HG03469 (cell line): ENCODE data around the gene COX7A2L.
"Not testable (repeated sequence)": the region's sequence is repeated elsewhere in the genome, so short reads cannot be mapped to it uniquely, and the experiment has no call there.

Experiments used
- ATAC-seq: cut with Tn5 transposase; IDR thresholded peaks from one replicate; pipeline ENCODE4 v1.9.1; 2021; ENCODE audit warnings: mild to moderate bottlenecking, moderate library complexity, moderate number of reproducible peaks; ENCODE audit not compliant: unreplicated experiment

The COX7A2L gene, protein sequence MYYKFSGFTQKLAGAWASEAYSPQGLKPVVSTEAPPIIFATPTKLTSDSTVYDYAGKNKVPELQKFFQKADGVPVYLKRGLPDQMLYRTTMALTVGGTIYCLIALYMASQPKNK

DNA sequence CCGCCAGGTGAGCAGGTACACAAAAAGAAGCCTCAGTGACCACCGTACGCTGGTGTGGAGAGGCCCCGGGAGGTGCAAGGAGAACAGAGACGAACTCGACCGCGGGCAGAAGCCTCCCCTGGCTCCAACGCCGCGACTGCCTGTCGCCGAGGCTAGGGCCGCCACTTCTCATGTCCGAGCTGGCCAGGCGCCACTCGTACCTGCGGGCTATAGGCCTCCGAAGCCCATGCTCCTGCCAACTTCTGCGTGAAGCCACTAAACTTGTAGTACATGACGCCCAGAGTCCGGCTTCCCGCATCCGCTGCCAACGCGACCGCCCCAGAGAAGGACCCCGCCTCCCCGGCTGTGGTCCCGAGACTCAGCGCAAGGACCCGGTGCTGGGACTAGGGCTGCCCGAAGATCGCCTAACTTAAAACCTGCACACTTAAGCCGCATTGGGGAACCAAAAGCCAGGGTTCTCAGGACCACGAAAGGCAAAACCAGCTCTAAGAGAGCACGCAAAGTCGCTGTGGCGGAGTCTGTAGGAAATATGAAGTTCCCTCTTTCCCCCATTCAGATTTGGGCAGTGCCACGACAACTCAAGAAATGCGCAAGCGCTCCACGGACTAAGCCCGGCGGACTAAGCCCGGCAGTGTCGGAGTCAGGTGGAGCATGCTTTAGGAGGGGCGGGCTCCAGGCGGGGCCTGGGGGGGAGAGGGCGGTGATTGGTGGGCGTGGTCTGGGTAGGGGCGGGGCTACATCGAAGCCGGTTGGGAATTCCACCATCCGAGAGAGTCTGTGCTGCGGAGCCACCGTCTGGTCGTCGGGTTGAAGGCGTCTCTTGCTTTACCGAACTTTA is at the start of gene COX7A2L:
Gene COX7A2L (minus strand): TSS at position 328 of the 838 bp plus-strand sequence. CDS start 56 bp downstream, at position 272.
- peak; percentile 77 for ATAC-seq

DNA sequence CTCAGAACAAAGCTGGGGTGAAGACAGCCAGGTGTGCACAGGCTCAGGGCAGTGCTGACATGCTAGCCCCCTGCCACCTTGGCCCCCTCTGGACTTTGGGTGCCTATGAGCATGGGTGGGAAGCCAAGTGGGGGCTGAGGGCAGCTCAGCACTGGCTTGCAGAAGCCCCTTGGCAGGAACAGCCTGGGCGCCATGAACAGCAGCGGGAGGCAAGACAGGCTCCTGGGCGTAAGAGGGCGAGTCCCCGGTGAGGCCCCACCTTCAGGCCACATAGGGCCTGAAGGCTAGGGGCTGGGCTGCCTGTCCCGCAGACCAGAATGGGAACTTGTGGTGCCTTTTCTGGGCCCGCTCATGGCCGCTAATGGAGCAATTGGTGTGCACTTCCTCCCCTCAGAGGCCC is 47.0 kb upstream of the COX7A2L start:
- ATAC-seq, result no peak

DNA sequence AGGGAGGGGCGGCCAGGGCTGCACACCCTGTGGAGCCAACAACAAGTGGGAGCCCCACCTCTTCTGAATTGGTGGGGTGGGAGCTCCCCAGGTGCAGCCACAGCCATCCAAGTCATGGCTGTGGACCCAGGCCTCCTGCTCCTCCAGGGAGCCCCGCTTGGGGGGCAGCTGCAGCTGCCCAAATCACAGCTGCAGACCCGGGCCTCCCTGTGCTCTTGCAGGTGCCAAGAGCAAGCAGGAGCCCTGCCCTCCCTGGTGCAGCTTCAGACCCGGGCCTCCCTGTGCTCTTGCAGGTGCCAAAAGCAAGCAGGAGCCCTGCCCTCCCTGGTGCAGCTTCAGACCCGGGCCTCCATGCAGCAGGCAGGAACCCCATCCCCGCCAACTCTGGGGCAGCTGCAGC is 46.5 kb upstream of the COX7A2L start:
- ATAC-seq, result no peak

DNA sequence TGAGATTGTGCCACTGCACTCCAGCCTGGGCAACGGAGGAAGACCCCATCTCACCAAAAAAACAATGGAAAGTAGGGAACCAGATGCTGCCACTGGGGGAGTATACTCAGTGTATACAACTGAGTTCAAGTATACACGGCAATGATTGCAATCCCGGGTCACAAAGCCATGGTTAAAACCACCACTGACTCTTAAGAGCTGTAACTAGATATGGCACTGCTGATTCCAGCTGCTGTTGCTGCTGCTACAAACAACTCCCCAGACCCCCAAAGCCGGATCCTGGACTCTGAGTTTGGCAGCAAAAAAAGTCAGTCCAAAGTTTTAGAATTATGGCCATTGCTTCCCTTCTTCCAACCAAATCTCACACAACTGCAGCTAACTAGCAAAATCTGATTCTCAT is 43.7 kb upstream of the COX7A2L start:
- ATAC-seq, result no peak

DNA sequence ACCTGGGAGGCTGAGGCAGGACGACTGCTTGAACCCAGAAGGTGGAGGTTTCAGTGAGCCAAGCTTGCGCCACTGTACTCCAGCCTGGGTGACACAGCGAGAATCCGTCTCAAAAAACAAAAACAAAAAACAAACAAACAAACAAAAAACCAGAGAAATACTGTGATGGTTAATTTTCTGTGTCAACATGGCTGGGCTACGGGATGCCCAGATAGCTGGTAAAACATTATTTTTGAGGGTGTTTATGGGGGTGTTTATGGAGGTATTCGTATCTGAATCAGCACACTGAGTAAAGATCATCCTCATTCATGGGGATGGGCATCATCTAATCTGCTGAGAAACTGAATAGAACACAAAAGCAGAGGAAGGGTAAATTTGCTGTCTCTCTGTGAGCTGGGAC is 40.8 kb upstream of the COX7A2L start:
- no peak for ATAC-seq

DNA sequence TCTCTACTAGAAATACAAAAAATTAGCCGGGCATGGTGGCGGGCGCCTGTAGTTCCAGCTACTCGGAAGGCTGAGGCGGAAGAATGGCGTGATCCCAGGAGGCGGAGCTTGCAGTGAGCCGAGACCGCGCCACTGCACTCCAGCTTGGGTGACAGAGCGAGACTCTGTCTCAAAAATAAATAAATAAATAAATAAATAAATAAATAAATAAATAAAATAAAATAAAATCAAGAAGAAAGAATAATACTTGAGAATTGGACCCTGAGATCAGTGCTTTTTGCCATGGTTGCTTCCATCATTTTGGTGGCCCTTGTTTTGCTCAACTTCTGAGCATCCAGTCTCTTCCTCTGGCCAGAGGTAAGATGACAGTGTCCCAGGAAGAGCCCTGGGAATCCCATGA is 37.0 kb upstream of the COX7A2L start:
- not testable (repeated sequence) for ATAC-seq

DNA sequence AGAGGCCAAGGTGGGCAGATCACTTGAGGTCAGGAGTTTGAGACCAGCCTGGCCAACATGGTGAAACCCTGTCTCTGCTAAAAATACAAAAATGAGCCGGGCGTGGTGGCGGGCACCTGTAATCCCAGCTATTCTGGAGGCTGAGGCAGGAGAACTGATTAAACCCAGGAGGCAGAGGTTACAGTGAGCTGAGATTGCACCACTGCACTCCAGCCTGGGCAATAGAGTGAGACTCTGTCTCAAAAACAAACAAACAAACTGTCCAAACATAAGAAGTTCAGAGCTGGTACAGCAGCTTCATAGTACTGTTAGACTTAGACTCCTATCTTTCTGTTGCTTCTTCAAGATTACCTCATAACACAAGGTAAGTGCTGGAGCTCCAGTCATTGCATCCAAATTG is 32.3 kb upstream of the COX7A2L start:
- not testable (repeated sequence) for ATAC-seq

DNA sequence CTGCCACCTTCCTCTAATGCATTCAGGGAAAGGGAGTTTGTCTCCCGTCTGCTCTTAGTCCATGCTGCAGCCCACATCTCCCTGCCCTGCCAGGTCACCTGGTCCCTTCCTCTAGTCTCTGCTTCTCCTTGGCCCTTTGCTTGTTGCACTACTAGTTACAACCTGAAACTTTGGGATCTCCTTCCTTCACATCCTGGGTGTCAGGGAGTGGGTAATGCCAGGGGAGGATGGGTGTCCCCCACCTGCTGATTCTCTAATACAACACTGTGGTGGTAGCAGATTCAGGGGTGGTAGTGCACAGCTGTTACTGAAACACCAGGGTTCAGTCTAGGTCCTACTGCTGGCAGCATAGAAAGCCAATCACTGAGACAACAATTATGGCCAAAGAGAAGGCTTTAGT is 31.2 kb upstream of the COX7A2L start:
- no peak for ATAC-seq

DNA sequence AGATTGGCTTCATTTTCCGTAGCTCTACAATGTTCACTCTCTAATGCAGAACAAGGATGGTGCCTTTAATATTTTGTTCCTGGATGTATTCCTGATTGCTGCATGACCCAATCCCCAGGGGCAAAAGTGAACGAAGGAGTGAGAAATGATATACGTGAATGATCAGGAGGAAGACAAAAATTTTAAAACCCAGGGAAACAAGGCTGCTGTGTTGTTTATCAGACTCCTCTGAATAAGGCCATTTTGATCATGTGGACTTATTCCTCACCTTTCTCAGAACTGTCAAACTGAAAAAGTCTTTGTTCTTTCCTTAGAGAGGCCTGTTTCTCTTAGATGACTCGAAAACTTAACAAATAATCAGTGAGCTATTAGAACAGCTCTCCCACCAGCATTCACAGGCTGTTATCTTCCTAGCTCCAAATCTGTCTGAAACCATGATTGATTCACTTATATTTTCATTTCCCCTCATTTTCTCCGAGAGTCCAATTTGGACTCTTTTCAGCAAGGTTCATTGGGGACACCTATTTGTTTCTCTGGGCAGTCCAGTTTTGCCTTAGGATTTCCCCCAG is 29.5 kb upstream of the COX7A2L start:
- ATAC-seq, result no peak

DNA sequence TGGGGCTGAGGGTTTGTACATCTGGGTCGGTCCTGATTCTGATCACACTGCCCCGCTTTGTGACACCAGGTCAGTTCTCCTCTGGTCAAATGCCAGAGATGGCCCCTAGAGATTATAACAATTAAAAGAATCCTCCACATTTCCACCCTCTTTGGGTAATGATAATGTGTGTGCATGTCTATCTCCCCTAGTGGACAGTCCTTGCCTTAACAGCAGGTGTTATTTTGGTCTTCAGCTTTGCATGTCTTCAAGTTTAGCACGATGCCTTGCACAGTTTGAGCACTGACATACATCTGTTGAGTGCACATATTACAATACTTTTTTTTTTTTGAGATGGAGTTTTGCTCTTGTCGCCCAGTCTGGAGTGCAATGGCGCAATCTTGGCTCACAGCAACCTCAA is 25.7 kb upstream of the COX7A2L start:
- ATAC-seq, result no peak

DNA sequence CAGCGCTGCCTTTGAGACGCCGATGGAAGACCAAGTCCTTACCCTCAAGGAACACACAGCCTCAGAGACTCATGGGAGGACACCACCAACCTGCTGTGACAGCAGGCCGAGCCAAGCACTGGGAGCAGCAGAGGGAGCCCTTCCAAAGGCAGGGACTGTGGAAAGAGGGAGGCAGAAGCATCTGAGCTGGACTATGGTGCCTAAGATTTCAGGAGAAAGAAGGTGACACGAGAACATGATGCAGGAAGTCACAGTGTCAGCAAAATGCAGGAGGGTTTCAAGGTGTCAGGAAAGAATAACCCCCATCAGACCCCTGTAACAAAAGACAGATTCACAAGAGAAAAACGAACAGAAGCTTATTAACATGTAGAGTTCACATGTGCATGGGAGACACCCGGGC is 24.2 kb upstream of the COX7A2L start:
- no peak for ATAC-seq

DNA sequence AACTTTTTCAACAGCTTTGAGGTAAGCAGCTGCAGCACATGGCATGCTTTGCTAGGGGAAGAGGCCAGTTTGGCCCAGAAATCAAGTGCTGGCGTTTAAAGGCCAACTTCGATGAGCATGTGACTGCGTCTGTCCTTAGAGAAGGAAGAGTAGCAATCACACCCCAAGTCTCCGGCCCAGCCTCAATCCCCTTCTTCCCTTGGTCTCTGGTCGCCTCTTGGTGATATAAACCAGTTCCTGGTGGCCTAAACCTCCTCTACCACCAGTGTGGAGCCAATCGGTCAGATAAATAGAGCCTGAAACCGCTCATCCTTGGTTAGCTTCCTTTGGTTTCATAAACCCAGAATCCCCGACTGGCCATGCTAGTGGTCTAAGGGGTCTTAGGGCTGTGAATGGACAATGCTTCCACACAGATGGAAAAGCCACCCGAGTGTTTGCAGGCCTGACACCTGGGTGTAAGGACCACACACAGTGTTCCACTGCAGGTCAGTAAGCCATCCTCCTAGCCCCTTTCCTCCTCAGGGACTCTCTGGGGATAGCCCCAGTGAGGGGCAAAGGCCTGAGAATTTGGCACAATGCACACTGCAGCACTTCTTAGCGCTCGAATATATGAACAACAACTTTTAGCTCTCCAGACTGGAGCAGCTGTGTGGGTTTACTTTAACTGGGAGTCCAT is 23.0 kb upstream of the COX7A2L start:
- ATAC-seq, result no peak

DNA sequence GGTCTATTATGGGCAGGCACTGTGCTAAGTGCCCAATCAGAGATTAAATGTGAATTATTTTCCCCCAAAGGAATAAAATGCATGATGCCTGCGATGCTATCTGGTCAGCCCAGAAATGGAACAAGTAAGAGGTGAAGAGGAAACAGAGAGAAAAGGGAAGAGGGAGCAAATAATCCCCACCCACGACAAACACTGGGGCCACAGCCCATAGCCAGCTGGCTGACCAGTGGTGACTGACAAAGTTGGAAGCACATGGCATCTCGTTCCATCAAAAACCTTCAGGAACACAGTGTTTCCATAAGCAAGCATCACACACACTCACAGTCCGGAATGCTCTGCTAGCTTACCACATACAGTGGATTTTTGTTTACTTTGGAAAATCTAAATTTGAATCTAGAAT is 21.1 kb upstream of the COX7A2L start:
- no peak for ATAC-seq

DNA sequence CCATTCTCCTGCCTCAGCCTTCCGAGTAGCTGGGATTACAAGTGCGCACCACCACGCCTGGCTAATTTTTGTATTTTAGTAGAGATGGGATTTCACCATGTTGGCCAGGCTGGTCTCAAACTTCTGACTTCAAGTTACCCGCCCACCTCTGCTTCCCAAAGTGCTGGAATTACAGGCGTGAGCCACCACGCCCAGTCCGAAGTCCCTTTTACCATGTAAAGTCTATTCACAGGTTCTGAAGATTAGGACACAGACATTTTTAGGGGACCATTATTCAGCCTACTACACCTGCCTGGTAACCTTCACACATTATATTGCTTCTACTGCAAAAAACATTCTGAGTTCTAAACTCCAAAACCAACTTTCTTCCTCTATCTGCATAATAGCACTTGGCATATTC is 19.0 kb upstream of the COX7A2L start:
- not testable (repeated sequence) for ATAC-seq

DNA sequence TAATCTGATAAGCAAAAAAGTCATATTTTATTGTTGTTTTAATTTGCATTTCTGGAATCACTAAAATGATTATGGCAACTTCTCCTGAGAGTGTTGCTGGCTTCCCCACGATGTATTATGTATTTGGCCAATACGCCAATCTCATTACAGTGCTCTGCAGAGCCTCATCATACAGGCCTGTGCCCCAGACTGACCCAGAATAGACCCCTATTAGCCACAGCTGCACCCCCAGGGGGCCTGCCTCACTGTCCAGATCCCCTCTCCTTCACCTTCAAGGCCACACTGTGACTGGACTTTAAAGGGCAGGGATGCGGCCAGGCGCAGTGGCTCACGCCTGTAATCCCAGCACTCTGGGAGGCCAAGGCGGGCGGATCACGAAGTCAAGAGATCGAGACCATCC is 17.4 kb upstream of the COX7A2L start:
- no peak for ATAC-seq

DNA sequence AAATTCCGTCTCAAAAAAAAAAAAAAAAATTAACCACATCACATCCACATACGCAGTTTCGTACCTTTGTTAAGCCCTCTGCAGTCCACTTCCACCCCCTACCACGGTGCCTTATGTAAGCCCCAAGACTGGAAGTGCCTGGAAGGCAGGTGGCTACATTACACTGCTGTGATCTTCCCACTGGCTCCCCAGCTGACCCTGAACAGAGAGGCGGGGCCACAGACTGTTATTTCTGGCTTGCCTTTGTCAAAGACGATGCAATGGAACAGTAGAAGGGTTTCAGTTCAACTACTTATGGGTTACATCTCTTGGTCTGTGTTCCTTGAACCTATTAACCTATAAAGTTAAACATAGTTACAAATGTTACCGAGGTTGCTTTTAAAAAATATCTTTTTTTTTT is 15.7 kb upstream of the COX7A2L start:
- no peak for ATAC-seq

DNA sequence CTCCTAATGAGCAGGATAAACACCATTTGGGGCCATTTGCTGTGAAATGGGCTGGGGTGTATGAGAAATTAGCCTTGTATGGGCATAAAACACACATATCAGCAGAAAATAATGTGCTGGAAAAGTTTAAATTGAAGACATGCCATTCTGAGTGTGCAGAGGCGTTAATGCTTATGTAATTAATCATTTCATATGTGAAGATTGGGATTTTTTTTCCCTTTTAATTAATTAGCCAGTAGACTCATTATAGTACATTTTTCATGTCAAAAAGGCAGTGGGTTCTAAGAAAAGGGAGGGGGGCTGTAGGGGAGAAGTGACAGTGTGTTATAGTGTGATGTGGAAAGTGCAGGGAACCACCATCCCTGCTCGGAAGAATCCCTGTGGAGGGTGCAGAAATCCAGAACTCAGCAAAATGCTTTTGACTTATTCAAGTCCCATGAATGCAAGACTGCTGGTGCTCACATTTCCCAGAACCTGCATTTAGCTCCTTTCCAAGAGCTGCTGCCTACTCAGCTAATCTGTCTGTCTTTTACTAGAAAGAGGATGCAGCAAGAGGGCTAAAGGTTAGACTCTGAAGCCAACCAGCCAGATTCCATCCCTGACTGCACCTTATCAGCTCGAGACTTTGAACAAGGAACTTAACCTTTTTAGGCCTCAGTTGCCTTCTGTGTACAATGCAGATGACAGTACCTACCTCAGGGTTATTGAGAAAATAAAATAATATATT is 11.6 kb upstream of the COX7A2L start:
- no peak for ATAC-seq

DNA sequence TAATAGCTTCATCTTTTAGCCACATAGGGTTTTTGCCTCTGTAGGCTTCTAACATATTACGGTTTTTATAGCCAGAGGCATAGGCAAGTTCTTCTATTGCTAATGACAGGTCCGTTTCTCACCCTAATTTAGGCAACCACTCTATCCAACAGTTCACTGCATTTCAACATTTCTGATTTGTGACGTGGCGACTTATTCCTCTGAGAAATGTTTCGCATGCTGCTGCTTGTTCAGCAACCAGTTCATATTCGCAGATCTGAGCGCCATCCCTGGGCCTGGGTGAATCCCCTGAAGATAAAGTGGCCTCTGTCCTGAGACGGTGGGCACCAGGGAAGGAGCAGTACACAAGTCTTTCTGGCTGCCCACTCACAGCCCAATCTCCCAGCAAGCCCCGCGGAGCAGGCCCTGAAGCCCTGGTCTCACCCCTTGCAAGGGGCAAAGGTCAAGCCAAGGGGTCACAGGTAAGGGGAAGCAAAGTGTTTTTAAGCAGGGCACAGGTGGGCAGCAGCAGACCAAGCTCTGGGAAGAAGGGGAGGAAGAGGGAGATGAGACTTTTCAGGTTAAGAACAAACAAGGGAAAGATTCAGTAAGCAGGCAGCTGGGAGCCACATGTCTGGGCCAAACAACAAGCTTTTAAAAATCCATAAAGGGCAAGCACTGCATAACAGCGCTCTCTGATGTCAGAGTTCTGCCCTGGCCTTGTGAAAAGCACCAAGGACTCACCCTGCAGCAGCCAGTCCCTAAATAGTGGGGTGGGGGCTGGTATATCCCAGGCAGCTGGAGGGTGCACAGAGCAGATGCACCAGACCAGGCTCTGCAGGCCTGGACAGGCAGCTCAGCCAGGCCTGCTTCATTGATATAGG is 10.8 kb upstream of the COX7A2L start:
- no peak for ATAC-seq

DNA sequence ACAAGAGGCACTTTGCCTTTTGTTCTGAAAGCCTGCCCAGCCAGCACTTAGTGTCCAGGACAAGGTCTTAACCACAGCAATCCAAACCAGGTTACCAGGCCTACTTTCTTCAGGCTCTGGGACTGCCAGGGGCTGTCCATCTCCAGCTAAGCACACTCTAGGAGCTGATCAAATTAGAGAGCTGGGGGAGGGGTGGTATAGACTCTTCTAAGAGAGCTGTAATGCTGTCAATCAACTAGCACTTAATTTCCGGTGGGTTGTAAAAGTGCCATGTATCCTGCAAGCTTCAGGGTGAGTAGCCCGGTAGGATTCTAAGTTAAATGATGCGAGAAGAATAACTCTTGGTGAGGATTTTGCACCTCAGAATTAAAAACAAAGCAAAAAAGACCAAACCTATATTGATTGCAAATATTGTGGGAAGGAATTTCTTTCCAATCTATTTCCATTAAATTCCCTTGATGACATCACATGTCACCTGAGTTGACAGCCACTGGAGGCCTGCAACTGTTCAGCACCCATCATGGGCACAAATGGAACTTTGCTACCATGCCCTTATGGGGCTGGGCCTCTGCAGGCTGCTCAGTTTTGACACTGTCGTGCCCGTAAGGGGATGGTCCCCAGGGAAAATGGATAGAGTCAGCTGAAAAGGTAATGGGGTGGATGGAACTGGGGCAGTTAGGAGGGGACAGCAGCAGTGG is 8.7 kb upstream of the COX7A2L start:
- ATAC-seq, result no peak
